ENCODE data around the gene U2AF2.

U2AF2 gene

DNA sequence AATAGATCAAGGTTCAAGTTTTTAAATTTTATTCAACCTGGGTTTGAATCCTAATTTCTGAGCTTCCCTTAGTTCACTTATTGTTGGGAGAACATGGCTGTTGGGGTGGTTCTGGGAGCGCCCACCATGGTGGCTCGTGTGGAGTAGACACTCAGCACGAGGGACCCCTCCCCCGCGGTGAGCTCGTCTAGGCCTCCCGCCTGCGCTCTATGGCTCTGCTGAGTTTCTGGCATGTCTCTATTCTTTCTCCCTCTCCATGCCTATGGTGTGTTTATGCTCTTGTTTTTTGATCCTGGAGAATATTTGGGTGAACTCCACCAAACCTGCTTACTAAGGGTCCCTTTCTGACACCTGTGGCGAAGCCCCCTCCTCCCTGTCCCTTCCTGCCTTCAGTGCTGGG lies 18.6 kb downstream of the U2AF2 start:
- no peak for DNase-seq
- Histone ChIP-seq H3K27me3 (no peaks in the 10 kb centered on the region), H3K4me1 (peaks cover 0 to 43% (median 35%) of the 10 kb centered on the region in 4 donors), H3K9me3 (no peaks in the 10 kb centered on the region), H3K4me3 (no peak overlapping the region), H3K27ac (no peak overlapping the region), H3K36me3 (peaks cover 30 to 61% (median 38%) of the 10 kb centered on the region in 3 donors)
- TF ChIP-seq, protein P1, sequence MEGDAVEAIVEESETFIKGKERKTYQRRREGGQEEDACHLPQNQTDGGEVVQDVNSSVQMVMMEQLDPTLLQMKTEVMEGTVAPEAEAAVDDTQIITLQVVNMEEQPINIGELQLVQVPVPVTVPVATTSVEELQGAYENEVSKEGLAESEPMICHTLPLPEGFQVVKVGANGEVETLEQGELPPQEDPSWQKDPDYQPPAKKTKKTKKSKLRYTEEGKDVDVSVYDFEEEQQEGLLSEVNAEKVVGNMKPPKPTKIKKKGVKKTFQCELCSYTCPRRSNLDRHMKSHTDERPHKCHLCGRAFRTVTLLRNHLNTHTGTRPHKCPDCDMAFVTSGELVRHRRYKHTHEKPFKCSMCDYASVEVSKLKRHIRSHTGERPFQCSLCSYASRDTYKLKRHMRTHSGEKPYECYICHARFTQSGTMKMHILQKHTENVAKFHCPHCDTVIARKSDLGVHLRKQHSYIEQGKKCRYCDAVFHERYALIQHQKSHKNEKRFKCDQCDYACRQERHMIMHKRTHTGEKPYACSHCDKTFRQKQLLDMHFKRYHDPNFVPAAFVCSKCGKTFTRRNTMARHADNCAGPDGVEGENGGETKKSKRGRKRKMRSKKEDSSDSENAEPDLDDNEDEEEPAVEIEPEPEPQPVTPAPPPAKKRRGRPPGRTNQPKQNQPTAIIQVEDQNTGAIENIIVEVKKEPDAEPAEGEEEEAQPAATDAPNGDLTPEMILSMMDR (IDR thresholded peaks at IDR 0.05): no peak
- intact Hi-C loops (cut with DNase I; ENCODE audit: low total_unique reads): no loop called here

DNA sequence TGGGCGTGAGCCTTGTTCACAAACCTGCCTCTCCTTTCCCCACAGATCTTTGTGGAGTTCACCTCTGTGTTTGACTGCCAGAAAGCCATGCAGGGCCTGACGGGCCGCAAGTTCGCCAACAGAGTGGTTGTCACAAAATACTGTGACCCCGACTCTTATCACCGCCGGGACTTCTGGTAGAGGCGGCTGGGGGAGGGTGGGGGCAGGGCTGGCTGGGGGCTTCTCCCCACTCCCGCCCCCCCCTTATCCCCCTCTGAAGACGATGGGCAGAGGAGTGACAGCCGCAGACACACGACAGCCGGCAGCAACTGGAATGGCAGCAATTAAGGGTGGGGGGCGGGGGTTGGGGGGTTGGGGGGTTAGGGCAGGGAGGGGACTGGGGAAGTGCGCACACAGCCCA lies 19.1 kb downstream of the U2AF2 start:
- TF ChIP-seq, protein P1 (IDR thresholded peaks at IDR 0.05): no peak
- Histone ChIP-seq H3K4me1 (peaks cover 0 to 44% (median 36%) of the 10 kb centered on the region in 4 donors), H3K36me3 (peaks cover 30 to 61% (median 38%) of the 10 kb centered on the region in 3 donors), H3K27ac (peak overlapping the region; percentile 68 to 94), H3K9me3 (no peaks in the 10 kb centered on the region), H3K4me3 (no peak overlapping the region), H3K27me3 (no peaks in the 10 kb centered on the region)
- DNase-seq: no peak
- intact Hi-C loops (cut with DNase I; ENCODE audit: low total_unique reads): no loop called here

DNA sequence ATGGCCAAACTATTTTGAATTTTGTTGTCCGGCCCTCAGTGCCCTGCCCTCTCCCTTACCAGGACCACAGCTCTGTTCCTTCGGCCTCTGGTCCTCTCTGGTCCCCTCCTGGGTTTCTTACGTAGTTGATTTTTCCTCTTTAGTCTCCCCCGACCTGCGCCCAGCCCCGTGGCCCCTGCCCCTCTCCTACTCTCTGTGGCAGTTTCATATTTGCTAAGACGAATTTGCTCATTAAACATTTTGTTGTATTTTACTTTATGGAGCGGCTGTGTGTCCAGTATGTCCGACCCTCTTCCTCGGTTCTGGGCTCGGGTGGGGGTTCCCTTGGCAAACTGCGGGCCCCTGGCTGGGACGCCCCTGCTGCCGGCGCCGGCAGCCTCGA lies 19.6 kb downstream of the U2AF2 start:
- DNase-seq: no peak
- peak overlapping the region; percentile 68 to 94 for H3K27ac ChIP-seq
- H3K36me3 ChIP-seq: peaks cover 30 to 61% (median 38%) of the 10 kb centered on the region in 3 donors
- no peaks in the 10 kb centered on the region for H3K27me3 ChIP-seq
- peak overlapping the region; percentile 69 to 97 for H3K4me3 ChIP-seq
- H3K4me1 ChIP-seq: peaks cover 0 to 46% (median 37%) of the 10 kb centered on the region in 4 donors
- H3K9me3 ChIP-seq: no peaks in the 10 kb centered on the region
- intact Hi-C loops (cut with DNase I; ENCODE audit: low total_unique reads): no loop called here
- TF ChIP-seq, protein P1 (IDR thresholded peaks at IDR 0.05): no peak

DNA sequence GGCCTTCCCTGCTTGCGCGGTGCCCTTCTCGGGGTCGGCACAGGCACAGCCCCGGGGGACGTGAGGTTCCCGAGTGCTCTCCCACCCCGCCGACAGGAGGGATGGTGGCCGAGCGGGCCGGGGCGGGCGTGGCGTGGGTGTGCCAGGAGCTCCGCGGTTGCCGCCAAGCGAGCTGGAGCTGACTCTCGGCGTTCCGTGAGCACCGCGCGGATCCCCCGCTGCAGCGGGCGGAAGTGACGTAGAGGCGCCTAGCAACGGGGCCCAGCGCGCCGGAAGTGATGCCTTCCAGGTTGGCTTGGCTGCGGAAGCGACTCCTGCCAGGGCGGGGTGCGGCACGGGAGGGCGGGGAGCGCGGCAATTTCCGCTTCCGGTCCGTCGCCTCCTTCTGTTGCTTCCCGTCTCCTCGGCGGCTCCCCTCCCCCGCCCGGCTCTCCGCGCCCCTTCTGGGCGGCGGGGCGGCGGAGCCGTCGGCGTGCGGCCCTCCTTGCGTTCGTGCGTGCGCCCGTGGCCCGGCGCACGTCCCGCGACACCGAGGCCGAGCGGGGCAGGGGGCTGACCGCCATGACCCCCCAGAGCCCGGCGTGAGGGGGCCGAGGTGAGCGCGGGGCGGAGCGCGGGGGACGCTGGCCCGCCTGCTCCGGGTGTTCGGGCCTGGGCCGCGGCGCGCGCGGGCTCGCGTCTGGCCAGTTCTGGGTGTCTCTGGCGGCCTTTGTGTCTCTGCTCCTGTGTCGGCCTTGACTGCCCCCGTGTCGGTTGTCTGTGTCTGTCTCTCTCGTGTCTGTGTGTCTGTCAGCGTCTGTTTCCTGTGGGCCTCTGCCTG lies 20.2 kb downstream of the U2AF2 start, which contains the start of gene EPN1:
Gene EPN1, plus strand, starts transcription at position 386 of the 820 bp plus-strand sequence. CDS start 3,402 bp downstream, outside the sequence.
- Histone ChIP-seq H3K4me1 (peaks cover 0 to 45% (median 39%) of the 10 kb centered on the region in 4 donors), H3K27me3 (no peaks in the 10 kb centered on the region), H3K36me3 (peaks cover 25 to 61% (median 38%) of the 10 kb centered on the region in 3 donors), H3K9me3 (no peaks in the 10 kb centered on the region), H3K27ac (peak within 1 kb of the TSS; percentile 68 to 94), H3K4me3 (peak within 1 kb of the TSS; percentile 69 to 97)
- DNase-seq: peak; percentile 93 to 98
- TF ChIP-seq, protein P1 (IDR thresholded peaks at IDR 0.05): no peak
- intact Hi-C loops (cut with DNase I; ENCODE audit: low total_unique reads): no loop called here

DNA sequence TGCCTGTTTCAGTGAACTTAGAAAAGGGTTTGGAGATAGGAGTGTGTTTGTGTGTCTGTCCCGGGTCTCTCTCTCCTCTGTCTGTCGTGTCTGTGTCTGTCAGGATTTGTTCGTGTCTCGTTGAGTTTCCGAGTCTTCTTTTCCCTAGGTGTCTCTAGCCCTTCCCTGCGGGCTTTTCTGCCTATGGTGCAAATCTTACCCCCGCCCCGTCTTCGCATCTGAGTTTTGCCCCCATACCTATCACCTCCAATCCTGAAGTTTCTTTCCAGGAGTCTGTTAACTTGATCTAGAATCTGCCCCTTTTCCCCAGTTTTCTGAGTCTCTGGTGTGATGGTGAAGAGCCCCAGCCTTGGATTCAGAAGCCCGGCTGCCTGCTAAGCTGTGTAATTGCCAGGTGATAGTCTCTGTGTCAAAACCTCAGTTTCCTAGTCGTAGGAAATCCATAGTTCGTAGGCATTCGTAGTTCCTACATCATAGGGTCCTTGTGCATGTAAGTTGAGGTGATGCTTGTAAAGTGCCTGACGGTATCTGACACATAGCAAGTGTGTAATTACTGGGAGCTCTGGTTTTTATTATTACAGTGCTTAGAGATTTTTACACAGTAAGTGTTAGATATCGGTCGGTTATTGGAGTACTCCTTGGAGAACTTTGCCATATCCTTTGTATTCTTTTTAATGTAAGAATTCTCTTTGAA lies 21.0 kb downstream of the U2AF2 start:
- Histone ChIP-seq H3K4me3 (peak overlapping the region; percentile 69 to 97), H3K4me1 (peaks cover 0 to 46% (median 40%) of the 10 kb centered on the region in 4 donors), H3K36me3 (peaks cover 21 to 61% (median 36%) of the 10 kb centered on the region in 3 donors), H3K27me3 (no peaks in the 10 kb centered on the region), H3K9me3 (no peaks in the 10 kb centered on the region), H3K27ac (peak overlapping the region; percentile 68 to 94)
- TF ChIP-seq, protein P1 (IDR thresholded peaks at IDR 0.05): no peak
- DNase-seq: no peak
- intact Hi-C loops (cut with DNase I; ENCODE audit: low total_unique reads): no loop called here
